GM18517 (cell line): ENCODE measurements around the gene AKAP13.

Source experiments
- ATAC-seq: cut with Tn5 transposase; IDR thresholded peaks from one replicate; pipeline ENCODE4 v1.9.1; 2021; ENCODE audit warnings: mild to moderate bottlenecking, moderate library complexity; ENCODE audit not compliant: unreplicated experiment

Gene AKAP13

DNA sequence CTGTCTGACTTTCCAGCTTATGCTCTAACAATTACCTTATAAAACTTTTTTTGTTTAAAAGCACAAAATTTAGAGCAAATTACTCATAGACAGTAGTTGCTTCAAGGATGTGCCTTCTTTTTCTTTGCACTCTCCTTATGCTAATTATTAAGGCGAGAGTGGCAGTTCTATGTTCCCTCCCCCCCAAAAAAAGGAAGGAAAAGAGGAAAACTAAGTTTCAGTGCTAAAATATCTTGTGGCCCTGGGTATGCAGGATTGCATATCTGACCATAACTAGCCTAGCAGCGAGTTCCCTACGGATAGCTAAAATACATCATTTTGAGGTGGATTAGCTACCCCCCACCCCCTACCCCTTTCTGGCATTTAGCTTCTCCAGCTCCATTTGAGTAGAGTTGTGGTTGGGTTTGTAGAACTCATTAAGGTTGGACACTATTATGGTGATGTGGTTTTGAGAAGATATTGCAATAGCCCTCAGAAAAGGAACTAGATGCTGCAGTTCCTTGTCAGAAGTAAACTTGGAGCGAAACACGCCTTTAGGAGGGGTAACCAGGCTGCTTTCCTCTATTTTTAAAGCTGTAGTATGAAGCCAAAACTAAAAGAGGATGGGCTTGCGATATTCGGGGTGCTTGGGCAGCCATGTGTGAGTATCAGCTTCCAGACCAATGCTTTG, 174.6 kb downstream of the AKAP13 start:
- ATAC-seq = peak; percentile 42

DNA sequence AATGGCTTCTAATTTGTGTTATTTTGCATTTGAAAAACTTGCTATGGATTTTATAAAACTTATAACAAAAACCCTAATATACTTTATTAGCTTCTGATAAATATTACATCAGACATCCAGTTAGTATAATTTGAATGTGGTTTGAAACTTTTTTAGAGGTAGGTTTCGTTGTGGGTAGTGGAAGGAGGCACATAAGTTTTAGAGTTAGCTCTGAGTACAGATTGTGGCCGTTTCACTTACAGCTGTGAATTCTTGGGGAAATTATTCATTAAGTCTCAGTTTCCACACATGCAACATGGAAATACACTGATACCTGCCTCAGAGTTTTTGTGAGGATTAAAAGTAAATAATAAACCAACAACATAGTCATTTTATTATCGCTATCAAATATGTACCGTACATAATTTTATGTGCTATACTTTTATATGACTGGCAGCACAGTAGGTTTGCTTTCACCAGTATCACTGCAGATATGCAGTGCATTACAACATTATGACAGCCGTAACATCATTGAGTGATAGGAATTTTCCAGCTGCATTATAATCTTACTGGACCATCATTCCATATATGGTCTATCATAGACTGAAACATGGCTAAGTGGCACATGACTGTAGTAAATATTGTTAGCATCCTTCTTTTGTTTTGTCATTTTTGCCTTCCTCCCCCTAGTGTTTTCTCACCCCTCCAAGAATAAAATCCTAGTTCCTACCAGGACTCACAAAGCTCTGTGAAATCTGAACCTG, 175.6 kb downstream of the AKAP13 start:
- ATAC-seq = peak; percentile 68

DNA sequence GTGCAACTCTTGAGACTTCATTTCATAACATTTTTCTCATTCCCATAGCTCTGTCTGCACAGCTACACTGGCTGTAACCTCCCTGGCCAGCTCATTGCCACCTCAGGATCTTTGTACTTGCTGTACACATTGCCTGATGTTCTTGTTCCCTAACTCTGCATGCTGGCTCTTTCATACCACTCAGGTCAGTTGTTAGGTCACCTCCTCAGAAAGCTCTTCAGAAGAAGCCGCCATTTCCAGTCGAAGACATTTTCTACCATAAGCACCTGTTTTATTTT, 176.2 kb downstream of the AKAP13 start:
- no peak for ATAC-seq

DNA sequence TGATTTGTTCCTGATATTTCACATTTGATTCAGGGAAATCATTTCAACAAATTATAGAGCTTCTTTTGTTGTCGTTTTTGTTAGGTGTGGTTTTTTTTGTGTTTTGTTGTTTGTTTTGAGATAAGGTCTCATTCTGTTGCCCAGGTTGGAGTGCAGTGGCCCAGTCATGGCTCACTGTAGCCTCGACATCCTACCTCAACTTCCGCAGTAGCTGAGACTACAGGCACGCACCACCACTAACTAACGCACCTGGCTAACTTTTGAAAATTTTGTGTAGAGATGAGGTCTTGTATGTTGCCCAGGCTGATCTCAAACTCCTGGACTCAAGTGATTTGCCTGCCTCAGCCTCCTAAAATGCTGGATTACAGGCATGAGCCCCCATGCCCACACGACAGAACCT, 177.0 kb downstream of the AKAP13 start:
- ATAC-seq = no peak

DNA sequence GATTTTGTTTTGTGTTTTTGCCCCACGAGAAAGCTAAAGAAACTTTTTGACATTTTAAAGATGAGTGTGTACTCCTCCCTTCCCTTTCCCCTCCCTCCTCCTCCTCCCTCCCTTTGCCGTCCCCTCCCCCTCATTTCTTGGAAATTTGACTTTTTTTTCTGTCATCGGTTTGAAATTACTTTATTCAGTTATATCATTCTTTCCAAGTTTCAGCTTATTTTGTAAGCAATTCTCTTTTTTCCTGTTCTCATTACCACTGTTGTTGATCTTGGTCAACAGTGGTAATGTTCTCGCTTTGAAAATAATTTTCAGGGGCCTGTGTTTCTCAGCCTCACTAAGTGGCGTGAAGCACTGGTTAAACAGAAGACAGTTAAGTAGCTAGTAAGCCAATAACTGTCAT, 178.4 kb downstream of the AKAP13 start:
- ATAC-seq = no peak

DNA sequence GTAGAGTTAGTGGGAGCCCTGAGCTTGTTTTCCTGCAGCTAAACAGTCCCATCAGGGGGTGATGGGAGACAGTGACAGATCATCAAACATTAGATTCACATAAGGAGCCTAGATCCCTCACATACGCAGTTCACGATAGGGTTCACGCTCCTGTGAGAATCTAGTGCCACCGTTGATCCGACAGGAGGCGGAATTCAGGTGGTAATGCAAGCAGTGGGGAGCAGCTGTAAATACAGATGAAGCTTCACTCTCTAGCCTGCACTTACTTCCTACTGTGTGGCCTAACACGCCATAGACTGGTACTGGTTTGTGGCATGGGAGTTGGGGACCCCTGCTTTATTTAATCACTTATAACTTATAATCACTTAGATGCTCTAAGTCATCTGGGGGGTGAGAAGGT, 179.1 kb downstream of the AKAP13 start:
- ATAC-seq = no peak

DNA sequence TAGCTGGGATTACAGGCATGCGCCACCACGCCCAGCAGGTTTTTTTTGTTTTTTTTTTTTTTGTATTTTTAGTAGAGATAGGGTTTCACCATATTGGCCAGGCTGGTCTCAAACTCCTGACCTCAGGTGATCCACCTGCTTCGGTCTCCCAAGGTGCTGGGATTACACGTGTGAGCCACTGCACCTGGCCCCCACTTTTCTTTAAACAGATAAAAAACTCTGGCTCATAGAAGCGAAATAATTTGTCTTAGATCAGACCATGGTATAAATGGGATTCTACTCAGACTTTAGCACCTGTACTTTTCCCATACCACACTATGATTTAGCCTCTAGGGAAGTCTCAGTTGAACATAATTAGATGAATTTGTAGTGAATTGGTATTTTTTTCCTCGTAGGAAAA, 182.4 kb downstream of the AKAP13 start:
- no peak for ATAC-seq

DNA sequence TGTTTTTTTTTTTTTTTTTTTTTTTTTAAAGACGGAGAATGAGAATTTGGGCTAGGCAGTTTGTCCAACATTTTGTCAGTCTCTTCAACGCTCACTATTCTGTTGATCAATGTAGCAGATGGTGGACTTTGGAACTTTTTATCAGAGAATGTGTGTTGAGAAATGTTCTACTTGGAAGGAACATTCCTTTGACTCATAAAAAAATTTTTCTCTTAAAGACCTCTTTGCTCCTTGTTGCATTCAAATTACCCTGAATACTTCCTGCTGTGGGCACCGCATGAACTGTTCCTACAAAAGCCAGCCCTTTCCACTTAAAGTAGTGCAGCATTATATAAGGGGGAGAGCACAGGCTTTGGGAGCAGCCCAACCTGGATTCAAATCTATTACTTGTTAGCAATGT, 182.9 kb downstream of the AKAP13 start:
- ATAC-seq = no peak

DNA sequence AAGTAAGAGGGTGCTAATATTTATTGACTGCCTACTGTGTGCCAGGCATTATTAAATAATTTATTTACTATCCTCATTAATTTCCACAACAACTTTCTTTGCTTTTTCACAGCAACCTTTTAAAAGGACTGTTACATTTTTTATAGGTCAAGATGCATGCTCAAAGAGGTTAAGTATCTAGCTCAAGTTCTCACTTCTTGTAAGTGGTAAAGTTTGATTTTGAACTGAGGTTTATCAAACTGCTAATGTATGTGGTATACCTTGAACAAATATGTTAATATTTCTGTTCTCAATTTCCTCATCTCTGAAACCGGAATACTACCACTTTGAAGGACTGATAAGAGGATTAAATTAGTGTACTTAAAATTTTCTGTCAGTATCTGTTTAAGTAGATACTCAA, 183.3 kb downstream of the AKAP13 start:
- no peak for ATAC-seq

DNA sequence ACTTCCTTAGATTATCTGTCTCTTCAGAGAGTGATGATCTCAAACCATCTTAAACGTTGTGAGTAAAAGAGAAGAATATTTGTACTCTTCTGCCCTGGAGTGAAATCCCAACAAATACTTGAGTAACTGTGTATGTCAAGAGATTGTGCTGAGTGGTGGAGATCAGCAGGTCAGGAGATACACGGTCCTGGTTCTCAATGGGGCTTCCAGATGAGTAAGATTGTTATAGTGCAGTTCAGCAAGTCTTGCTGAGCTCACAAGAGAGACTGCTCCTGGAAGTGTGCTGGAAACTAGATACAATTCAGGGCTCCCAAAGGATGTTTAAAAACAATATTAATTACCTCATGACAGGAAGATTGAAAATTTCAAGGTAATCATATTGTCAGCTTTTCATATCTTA, 184.3 kb downstream of the AKAP13 start:
- ATAC-seq = no peak

DNA sequence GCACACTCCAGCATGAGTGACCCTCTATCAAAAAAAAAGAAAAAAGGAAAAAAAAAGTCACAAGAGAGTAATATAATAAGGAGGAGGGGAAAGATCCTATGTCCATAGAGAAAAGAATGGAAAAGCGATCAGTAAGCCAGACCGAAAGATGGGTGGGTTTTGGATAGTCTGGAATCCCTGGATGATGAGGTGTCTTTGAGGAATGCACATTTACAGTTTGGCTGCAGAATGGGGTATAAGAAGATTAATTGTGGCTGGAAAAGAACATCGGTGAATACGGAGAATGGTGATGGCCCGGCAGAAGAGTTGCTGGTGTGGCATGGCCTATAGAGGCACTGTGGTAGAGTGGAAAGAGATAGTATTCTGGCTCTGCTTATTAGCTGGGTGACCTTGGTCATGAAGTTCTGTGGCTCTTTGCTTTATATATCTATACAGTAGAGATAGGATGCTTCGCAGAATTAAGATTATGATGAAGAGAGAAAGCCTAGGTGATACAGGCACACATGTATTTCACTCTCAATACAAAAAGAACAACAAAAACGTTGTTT, 187.9 kb downstream of the AKAP13 start:
- no peak for ATAC-seq

DNA sequence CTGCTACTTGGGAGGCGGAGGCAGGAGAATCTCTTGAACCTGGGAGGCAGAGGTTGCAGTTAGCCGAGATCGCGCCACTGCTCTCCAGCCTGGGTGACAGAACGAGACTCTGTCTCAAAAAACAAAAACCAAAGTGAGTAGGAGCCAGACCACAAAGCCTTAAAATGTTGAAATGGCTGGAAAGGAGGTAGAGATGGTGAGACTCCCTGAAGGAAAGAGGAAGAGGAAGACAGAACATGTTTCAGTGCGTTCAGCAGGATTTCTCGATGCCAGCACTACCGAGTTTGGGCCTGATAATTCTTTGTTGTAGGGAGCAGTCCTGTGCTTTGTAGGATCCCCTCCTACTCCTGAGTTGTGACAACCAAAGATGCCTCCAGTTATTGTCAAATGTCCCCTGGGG, 189.9 kb downstream of the AKAP13 start:
- no peak for ATAC-seq

DNA sequence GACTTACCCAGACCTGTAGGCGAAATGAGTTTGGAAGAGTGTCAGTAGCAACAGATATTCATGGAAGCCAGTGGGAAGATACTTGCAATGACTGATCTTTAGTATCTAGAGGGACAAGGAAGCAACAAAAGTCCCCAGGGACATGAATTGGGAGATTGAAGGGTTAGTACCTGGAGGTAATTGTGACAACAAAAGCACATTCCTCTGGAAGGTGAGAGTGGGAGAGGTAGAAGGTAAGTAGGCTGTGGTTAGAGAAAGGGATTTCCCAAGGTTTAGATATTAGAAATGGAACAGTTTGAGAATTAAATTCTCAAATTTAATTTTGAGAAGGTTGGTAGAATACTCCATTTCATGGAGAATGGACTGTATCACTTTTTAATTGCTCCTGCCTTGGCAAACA, 191.4 kb downstream of the AKAP13 start:
- no peak for ATAC-seq

DNA sequence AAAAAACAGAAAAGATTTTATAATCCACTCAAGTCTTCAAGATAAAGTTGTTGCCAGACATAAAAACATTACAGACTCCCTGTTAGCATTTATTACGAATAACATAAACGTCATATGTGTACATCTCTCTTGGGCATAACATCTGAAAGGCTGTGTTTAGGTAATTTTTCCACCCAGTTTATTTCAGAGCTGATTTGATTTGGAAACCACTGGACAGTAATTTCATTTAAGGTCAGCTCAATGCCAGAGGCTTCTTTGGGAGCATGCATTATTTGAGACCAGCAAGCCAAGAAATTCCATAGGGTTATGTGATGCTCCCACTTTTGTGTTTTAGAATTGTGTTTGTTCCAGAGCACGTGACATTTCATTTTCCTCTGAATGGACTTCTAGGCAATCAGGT, 196.0 kb downstream of the AKAP13 start:
- ATAC-seq = no peak

DNA sequence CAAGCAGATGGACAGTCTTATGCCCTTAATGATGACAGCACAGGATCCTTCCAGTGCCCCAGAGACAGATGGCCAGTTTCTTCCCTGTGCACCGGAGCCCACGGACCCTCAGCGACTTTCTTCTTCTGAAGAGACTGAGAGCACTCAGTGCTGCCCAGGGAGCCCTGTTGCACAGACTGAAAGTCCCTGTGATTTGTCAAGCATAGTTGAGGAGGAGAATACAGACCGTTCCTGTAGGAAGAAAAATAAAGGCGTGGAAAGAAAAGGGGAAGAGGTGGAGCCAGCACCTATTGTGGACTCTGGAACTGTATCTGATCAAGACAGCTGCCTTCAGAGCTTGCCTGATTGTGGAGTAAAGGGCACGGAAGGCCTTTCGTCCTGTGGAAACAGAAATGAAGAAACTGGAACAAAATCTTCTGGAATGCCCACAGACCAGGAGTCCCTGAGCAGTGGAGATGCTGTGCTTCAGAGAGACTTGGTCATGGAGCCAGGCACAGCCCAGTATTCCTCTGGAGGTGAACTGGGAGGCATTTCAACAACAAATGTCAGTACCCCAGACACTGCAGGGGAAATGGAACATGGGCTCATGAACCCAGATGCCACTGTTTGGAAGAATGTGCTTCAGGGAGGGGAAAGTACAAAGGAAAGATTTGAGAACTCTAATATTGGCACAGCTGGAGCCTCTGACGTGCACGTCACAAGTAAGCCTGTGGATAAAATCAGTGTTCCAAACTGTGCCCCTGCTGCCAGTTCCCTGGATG, 198.7 kb downstream of the AKAP13 start:
- ATAC-seq = no peak

DNA sequence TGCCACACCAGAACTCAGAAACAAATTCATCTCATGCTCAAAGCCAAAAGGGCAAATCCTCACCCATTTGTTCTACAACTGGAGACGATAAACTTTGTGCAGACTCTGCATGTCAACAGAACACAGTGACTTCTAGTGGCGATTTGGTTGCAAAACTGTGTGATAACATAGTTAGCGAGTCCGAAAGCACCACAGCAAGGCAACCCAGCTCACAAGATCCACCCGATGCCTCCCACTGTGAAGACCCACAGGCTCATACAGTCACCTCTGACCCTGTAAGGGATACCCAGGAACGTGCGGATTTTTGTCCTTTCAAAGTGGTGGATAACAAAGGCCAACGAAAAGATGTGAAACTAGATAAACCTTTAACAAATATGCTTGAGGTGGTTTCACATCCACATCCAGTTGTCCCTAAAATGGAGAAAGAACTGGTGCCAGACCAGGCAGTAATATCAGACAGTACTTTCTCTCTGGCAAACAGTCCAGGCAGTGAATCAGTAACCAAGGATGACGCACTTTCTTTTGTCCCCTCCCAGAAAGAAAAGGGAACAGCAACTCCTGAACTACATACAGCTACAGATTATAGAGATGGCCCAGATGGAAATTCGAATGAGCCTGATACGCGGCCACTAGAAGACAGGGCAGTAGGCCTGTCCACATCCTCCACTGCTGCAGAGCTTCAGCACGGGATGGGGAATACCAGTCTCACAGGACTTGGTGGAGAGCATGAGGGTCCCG, 199.7 kb downstream of the AKAP13 start:
- no peak for ATAC-seq

DNA sequence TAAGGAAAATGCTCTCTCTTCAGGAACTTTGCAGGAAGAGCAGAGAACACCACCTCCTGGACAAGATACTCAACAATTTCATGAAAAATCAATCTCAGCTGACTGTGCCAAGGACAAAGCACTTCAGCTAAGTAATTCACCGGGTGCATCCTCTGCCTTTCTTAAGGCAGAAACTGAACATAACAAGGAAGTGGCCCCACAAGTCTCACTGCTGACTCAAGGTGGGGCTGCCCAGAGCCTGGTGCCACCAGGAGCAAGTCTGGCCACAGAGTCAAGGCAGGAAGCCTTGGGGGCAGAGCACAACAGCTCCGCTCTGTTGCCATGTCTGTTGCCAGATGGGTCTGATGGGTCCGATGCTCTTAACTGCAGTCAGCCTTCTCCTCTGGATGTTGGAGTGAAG, 200.5 kb downstream of the AKAP13 start:
- no peak for ATAC-seq

DNA sequence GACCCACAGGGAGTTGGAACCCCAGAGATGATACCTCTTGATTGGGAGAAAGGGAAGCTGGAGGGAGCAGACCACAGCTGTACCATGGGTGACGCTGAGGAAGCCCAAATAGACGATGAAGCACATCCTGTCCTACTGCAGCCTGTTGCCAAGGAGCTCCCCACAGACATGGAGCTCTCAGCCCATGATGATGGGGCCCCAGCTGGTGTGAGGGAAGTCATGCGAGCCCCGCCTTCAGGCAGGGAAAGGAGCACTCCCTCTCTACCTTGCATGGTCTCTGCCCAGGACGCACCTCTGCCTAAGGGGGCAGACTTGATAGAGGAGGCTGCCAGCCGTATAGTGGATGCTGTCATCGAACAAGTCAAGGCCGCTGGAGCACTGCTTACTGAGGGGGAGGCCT, 201.1 kb downstream of the AKAP13 start:
- no peak for ATAC-seq

DNA sequence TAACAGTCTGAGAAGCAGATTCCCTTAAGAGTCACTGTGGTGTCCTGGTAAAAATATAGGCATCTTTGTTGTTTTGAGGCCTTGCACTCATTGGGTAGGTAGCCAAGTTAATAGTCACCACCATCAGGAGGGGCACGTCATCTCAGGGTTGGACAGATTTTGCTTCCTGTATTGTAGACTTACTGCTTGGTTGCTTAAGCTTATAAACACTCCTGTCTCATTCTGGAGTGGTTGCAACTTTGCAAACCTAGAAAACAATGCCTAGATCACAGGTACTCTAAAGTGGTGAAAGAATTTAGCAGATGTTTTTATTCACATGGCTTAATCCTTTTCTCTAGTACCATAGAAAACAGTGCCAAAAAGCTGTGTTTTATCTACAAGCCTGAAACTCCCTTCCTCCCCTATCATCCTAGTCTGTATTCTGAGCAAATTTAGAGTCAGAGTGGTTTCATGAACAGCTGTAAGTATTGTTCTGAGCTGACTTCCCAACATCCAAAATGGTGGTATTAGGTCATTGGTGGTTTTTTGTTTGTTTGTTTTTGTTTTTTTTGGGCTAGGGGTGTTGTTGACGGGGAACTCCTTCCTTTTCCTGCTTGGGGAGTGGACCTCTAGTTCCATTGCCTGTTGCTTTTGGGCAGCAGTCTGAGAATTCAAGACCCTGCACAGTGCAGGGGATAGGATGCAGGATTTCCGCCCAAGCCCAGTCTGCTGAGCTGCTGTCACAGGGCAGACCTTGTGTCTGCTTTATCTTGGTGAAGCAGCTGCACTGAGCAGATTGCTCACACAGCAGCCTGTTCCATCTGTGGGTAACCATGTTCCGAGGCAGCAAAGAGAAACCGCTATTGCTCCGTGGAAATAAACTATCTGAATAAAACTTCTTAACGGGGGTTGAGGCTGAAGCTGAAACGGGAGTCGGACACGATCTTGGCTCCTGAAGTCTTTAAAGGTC, 202.0 kb downstream of the AKAP13 start:
- peak; percentile 42 for ATAC-seq

DNA sequence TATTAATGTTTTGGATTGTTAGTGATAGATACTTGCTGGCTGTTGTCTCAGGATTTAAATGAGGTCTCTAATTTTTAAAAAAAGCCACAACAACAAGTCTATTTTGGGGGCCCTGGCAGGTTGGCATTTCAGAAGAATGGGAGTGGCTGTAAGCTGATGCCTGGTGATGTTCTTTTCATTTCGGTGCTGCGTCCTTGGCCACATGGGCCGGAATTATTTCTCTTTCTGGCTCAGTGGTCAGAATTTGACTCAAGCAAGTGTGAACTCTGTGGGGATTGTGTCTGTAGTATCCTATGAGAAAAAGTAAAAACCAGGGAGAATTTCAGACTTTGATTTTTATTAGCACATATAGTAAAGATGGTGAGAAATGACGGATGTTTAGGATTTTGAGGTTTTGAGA, 203.0 kb downstream of the AKAP13 start:
- no peak for ATAC-seq
